GM12878 (cell line): ENCODE data around the gene CSF3R. TPM values are rescaled to one million over a fixed set of nuclear protein-coding genes. Genes with fewer than 3 reads are reported as not detected.

Source experiments
- ATAC-seq: fragments of 200-7000 bp; cut with Tn5 transposase; 3 replicates; pipeline ENCODE4 v1.9.1; 2020; ENCODE audit warnings: mild to moderate bottlenecking, moderate library complexity
- BruUV-seq: library from RNA; stranded (reverse); fragments of 400-500 nt; replicated peaks from 2 replicates; lab custom pipeline; 2021; lab: Mats Ljungman, UMichigan
- CTCF ChIA-PET: fragments of 300-600 bp; sonication (Branson Sonifier 250); formaldehyde crosslinking; extraction: SDS; loops from one replicate; lab custom pipeline; 2021; ENCODE audit warnings: inconsistent platforms; lab: Yijun Ruan, JAX
- POLR2A ChIA-PET: fragments of 350-600 bp; formaldehyde crosslinking; extraction: SDS; loops from one replicate; lab custom pipeline; 2021; ENCODE audit warnings: inconsistent platforms; lab: Charles Lee
- RAD21 ChIA-PET: fragments of 300-600 bp; sonication (Branson Sonifier 250); formaldehyde crosslinking; loops from one replicate; lab custom pipeline; 2023; ENCODE audit warnings: antibody characterized with exemption; ENCODE audit not compliant: unreplicated experiment; lab: Charles Lee
- SMC1A ChIA-PET: fragments of 300-600 bp; sonication (Branson Sonifier 250); formaldehyde crosslinking; loops from one replicate; lab custom pipeline; 2023; ENCODE audit not compliant: unreplicated experiment, uncharacterized antibody; lab: Charles Lee
- DNase-seq: peaks from one replicate; pipeline ENCODE4 v3.0.0-alpha.2; 2011; ENCODE audit warnings: low read depth, low spot score
- FAIRE-seq: peaks from 3 replicates; lab custom pipeline; 2011; peaks lifted over from hg19 to GRCh38; lab: Jason Lieb, UNC
- H2AFZ ChIP-seq: 2 replicates; pipeline ENCODE4 v1.6.0; 2011; ENCODE audit warnings: low read depth, low read length, control low read depth; ENCODE audit not compliant: control insufficient read depth
- H3K27ac ChIP-seq: 2 replicates; pipeline ENCODE4 v1.5.1; 2011; ENCODE audit warnings: control low read depth; ENCODE audit not compliant: control insufficient read depth, insufficient read depth
- H3K27me3 ChIP-seq, 2 experiments: replicated peaks in 1 of 2; 2 replicates each; pipeline versions ENCODE4 v1.6.0 to v1.6.1; 2011; ENCODE audit warnings: low read length in 1 of 2; ENCODE audit not compliant: control insufficient read depth in 2 of 2, insufficient read depth in 2 of 2
- H3K36me3 ChIP-seq, 2 experiments: 2 replicates each; pipeline ENCODE4 v1.5.1; 2011; ENCODE audit warnings: low read length in 1 of 2; ENCODE audit not compliant: control insufficient read depth in 2 of 2, insufficient read depth in 2 of 2
- H3K4me1 ChIP-seq: 2 replicates; pipeline ENCODE4 v1.6.1; 2011; ENCODE audit warnings: mild to moderate bottlenecking, low read length, moderate library complexity, mixed read lengths; ENCODE audit not compliant: control insufficient read depth, insufficient read depth
- H3K4me2 ChIP-seq: 2 replicates; pipeline ENCODE4 v1.6.0; 2011; ENCODE audit warnings: control low read depth; ENCODE audit not compliant: control insufficient read depth, insufficient read depth
- H3K4me3 ChIP-seq: fragments of 200-600 bp; sonication (generic); 2 replicates; pipeline ENCODE4 v1.5.1; 2016
- H3K79me2 ChIP-seq: 2 replicates; pipeline ENCODE4 v1.6.0; 2011; ENCODE audit warnings: low read length; ENCODE audit not compliant: control insufficient read depth, insufficient read depth
- H3K9ac ChIP-seq: 2 replicates; pipeline ENCODE4 v1.8.0; 2011; ENCODE audit warnings: low read length, control low read depth, mixed read lengths; ENCODE audit not compliant: control insufficient read depth, insufficient read depth
- H3K9me3 ChIP-seq: replicated peaks from 3 replicates; pipeline ENCODE4 v1.5.1; 2011; ENCODE audit warnings: mild to moderate bottlenecking, low read length; ENCODE audit not compliant: control insufficient read depth, insufficient read depth
- H4K20me1 ChIP-seq: 2 replicates; pipeline ENCODE4 v1.6.0; 2011; ENCODE audit not compliant: control insufficient read depth, insufficient read depth
- CBX5 ChIP-seq: sonication (generic); IDR thresholded peaks from 2 replicates; pipeline ENCODE4 v1.6.1; 2016; ENCODE audit warnings: low read depth, moderate library complexity, mild to moderate bottlenecking, inconsistent platforms
- LARP7 ChIP-seq: fragments of 450-650 bp; IDR thresholded peaks from 2 replicates; pipeline ENCODE4 v1.6.1; 2017; ENCODE audit warnings: mild to moderate bottlenecking
- SIX5 ChIP-seq: IDR thresholded peaks from 2 replicates; pipeline ENCODE4 v1.6.1; 2011; ENCODE audit warnings: mild to moderate bottlenecking, low read depth, low read length, moderate library complexity; ENCODE audit not compliant: severe bottlenecking
- TAF1 ChIP-seq: IDR thresholded peaks from 2 replicates; pipeline ENCODE4 v1.6.1; 2011; ENCODE audit warnings: mild to moderate bottlenecking, low read depth, low read length, borderline replicate concordance
- ZNF217 ChIP-seq: fragments of 450-650 bp; IDR thresholded peaks from 2 replicates; pipeline ENCODE4 v1.6.1; 2017; ENCODE audit warnings: antibody characterized with exemption, mild to moderate bottlenecking
- WGBS: methylation state at CpG from one replicate; pipeline ENCODE4 v1.1.6; 2016; ENCODE audit warnings: low lambda C conversion rate; ENCODE audit not compliant: insufficient replicate concordance, insufficient coverage; ENCODE audit errors: missing lambda C conversion rate; 5-methylcytosine and 5-hydroxymethylcytosine counted together
- in situ Hi-C: fragments of 300-500 bp; cut with MboI; formaldehyde crosslinking; loops from 9 replicates; pipeline ENCODE4 v1.14.3; 2018; ENCODE audit warnings: mixed read lengths
- intact Hi-C: fragments of 100-400 bp; cut with micrococcal nuclease; formaldehyde crosslinking; loops from one replicate; pipeline ENCODE4 v1.14.2; 2022; ENCODE audit not compliant: unreplicated experiment
- polyA plus RNA-seq, 11 experiments: library from polyadenylated mRNA; depleted of rRNA in 4 of 11; unstranded in 6 of 11; stranded (reverse) in 5 of 11; fragments of >200 nt; fragmentation: Nextera tagmentation in 4 of 11; fragmentation: Illumina TruSeq in 1 of 11; extraction: Ambion mirVana in 4 of 11; extraction: Trizol in 1 of 11; gene quantifications; 1 replicate in 1 of 11; 2 replicates in 10 of 11; pipeline versions ENCODE4 v1.2.1 to v1.2.3, GENCODE V29; 2011 to 2016; ENCODE audit warnings: inconsistent platforms in 2 of 11, missing spikeins in 2 of 11, low read depth in 1 of 11
- total RNA-seq, 4 experiments: library from RNA; depleted of rRNA in 3 of 4; stranded (reverse); fragments of >200 nt in 3 of 4; fragmentation: Illumina TruSeq in 1 of 4; extraction: Trizol in 1 of 4; gene quantifications; 2 replicates each; pipeline versions ENCODE4 v1.2.1 to v1.2.3, GENCODE V29; 2013 to 2021
- TF ChIP-seq, protein P1 (sequence below): IDR thresholded peaks from 2 replicates; pipeline ENCODE4 v1.6.1; 2012; ENCODE audit warnings: low read depth, low read length, improper control_type of control experiment
- TF ChIP-seq, protein P2 (sequence below): fragments of 450-650 bp; formaldehyde crosslinking; IDR thresholded peaks from 2 replicates; pipeline ENCODE4 v1.4.0; 2022; ENCODE audit warnings: mild to moderate bottlenecking, moderate library complexity
- TF ChIP-seq, protein P3 (sequence below): IDR thresholded peaks from 2 replicates; pipeline ENCODE4 v1.6.1; 2012; ENCODE audit warnings: improper control_type of control experiment, low read depth, low read length; ENCODE audit not compliant: insufficient replicate concordance
- TF ChIP-seq, protein P4 (sequence below): IDR thresholded peaks from 2 replicates; pipeline ENCODE4 v1.6.1; 2011; ENCODE audit warnings: low read depth, mild to moderate bottlenecking, low read length, moderate library complexity, borderline replicate concordance; ENCODE audit errors: extremely low read depth

The CSF3R gene
- total and polyA plus RNA-seq, 10 of the 15 experiments (the other 5 are each of a cell fraction or from before 2014, with no cell fraction given): 0.13 TPM; not detected in 9

DNA sequence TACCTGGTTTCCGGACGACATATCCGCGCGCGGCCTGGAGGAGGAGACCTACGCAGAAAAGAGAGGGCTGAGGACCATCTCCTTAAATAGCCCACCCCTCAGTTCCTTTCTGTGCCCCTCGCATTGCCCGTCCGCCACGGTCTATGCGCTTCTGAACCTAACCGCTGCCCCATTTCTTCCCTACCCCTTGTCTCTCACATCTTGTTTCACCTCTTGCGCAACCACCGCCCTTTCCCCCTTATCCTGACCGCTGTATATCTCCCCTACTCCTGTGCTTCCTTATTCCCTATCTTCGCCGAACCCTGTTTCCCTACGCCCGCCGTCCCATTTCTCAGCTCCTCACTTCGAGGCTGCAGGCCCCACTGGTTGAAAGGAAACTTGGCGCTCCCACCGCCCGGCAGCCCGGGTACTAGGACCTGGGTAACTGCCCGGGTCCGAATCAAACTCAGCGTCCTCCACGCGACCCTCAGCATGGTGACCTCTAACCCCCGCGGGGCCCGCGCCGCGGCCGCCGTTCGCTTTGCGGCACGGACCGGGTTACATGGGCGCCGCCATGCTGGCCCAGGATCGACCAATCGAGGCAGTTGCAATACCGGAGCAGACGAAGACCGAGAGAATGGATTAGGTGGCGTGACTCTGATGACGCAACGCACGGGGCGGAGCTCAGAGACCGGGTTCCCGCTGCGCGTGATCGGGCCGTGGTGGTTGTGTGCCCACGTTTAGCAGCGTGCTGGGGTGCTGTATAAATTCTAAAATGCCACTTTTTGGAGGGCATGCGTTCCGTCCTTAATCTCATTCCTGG, 18.7 kb downstream of the CSF3R start, which contains the start of gene MRPS15:
Gene MRPS15 (minus strand): TSS at position 582 of the 802 bp plus-strand sequence. CDS start 109 bp downstream, at position 473.
- ChIA-PET POLR2A (interaction anchor here (0.5 to 1.9 kb wide), 7 partner anchors 10 to 1334 kb away, joined by 3 to 11 read pairs (median 4); partner anchors contain the start of genes LSM10 and OSCP1), SMC1A (interaction anchor here (1.3 kb wide), 1 partner anchor 314 kb away, joined by 3 read pairs; the partner anchor contains the start of gene TRAPPC3), RAD21 (interaction anchor here (0.6 to 1.3 kb wide), 3 partner anchors 11 to 157 kb away, joined by 4 to 7 read pairs (median 4); no protein-coding TSS in a partner anchor), CTCF (interaction anchor here (0.9 to 2.3 kb wide), 5 partner anchors 10 to 95 kb away, joined by 3 to 9 read pairs (median 4); partner anchors contain the start of genes LSM10 and OSCP1)
- H3K79me2 ChIP-seq: peaks cover 17% of the 10 kb centered on the region
- peak within 1 kb of the TSS; percentile 85 for H3K27ac ChIP-seq
- no peaks in the 10 kb centered on the region for H4K20me1 ChIP-seq
- WGBS: under 1% methylated on average over 65 of the region's 65 CpGs
- peaks cover 4 to 16% of the 10 kb centered on the region in 2 experiments for H3K36me3 ChIP-seq
- DNase-seq (peak; percentile 82), ATAC-seq (peak; percentile 94), FAIRE-seq (peak; percentile 99)
- BruUV-seq: no TSS peak
- in situ Hi-C loops: no loop called here
- no peaks in the 10 kb centered on the region for H3K9me3 ChIP-seq
- H3K9ac ChIP-seq: peak within 1 kb of the TSS; percentile 79
- peak within 1 kb of the TSS; percentile 91 for H2AFZ ChIP-seq
- intact Hi-C loops: no loop called here
- peaks cover under 1% of the 10 kb centered on the region; the same call in 1 of the 2 replicates for H3K4me1 ChIP-seq
- no peaks in the 10 kb centered on the region for H3K27me3 ChIP-seq
- H3K4me3 ChIP-seq: peak within 1 kb of the TSS; percentile 87
- H3K4me2 ChIP-seq: peak within 1 kb of the TSS; percentile 97
- TF ChIP-seq, protein P1, sequence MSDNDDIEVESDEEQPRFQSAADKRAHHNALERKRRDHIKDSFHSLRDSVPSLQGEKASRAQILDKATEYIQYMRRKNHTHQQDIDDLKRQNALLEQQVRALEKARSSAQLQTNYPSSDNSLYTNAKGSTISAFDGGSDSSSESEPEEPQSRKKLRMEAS: peak; percentile 93
- TF ChIP-seq SIX5: peak; percentile 82
- TF ChIP-seq, protein P2, sequence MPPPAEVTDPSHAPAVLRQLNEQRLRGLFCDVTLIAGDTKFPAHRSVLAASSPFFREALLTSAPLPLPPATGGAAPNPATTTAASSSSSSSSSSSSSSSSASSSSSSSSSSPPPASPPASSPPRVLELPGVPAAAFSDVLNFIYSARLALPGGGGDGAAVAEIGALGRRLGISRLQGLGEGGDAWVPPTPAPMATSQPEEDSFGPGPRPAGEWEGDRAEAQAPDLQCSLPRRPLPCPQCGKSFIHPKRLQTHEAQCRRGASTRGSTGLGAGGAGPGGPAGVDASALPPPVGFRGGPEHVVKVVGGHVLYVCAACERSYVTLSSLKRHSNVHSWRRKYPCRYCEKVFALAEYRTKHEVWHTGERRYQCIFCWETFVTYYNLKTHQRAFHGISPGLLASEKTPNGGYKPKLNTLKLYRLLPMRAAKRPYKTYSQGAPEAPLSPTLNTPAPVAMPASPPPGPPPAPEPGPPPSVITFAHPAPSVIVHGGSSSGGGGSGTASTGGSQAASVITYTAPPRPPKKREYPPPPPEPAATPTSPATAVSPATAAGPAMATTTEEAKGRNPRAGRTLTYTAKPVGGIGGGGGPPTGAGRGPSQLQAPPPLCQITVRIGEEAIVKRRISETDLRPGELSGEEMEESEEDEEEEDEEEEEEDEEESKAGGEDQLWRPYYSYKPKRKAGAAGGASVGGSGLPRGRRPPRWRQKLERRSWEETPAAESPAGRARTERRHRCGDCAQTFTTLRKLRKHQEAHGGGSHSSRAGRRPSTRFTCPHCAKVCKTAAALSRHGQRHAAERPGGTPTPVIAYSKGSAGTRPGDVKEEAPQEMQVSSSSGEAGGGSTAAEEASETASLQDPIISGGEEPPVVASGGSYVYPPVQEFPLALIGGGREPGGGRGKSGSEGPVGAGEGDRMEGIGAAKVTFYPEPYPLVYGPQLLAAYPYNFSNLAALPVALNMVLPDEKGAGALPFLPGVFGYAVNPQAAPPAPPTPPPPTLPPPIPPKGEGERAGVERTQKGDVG (CRISPR knock-in tag): no peak
- 0 out of 2 replicates have a peak, but pooled peaks have one; percentile 35 for TF ChIP-seq CBX5
- peak; percentile 64; the same call in 1 of the 2 replicates for TF ChIP-seq LARP7
- TF ChIP-seq, protein P3, sequence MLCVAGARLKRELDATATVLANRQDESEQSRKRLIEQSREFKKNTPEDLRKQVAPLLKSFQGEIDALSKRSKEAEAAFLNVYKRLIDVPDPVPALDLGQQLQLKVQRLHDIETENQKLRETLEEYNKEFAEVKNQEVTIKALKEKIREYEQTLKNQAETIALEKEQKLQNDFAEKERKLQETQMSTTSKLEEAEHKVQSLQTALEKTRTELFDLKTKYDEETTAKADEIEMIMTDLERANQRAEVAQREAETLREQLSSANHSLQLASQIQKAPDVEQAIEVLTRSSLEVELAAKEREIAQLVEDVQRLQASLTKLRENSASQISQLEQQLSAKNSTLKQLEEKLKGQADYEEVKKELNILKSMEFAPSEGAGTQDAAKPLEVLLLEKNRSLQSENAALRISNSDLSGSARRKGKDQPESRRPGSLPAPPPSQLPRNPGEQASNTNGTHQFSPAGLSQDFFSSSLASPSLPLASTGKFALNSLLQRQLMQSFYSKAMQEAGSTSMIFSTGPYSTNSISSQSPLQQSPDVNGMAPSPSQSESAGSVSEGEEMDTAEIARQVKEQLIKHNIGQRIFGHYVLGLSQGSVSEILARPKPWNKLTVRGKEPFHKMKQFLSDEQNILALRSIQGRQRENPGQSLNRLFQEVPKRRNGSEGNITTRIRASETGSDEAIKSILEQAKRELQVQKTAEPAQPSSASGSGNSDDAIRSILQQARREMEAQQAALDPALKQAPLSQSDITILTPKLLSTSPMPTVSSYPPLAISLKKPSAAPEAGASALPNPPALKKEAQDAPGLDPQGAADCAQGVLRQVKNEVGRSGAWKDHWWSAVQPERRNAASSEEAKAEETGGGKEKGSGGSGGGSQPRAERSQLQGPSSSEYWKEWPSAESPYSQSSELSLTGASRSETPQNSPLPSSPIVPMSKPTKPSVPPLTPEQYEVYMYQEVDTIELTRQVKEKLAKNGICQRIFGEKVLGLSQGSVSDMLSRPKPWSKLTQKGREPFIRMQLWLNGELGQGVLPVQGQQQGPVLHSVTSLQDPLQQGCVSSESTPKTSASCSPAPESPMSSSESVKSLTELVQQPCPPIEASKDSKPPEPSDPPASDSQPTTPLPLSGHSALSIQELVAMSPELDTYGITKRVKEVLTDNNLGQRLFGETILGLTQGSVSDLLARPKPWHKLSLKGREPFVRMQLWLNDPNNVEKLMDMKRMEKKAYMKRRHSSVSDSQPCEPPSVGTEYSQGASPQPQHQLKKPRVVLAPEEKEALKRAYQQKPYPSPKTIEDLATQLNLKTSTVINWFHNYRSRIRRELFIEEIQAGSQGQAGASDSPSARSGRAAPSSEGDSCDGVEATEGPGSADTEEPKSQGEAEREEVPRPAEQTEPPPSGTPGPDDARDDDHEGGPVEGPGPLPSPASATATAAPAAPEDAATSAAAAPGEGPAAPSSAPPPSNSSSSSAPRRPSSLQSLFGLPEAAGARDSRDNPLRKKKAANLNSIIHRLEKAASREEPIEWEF: peak; percentile 100
- TF ChIP-seq, protein P4, sequence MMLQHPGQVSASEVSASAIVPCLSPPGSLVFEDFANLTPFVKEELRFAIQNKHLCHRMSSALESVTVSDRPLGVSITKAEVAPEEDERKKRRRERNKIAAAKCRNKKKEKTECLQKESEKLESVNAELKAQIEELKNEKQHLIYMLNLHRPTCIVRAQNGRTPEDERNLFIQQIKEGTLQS: no peak
- no peak for TF ChIP-seq ZNF217
- TF ChIP-seq TAF1: peak; percentile 80
